ENCODE measurements around the gene UFL1. TPM values are rescaled to one million over a fixed set of nuclear protein-coding genes. Genes with fewer than 3 reads are reported as not detected.

UFL1 gene
- total and polyA plus RNA-seq, 4 donors: 13.1 to 25.9 (median 17.8) TPM

- DNase-seq (ENCODE audit: low spot score): no peak
- Histone ChIP-seq H3K4me3 (ENCODE audit: low read depth in 1 of 3, low read length in 3 of 3) (no peak overlapping the region), H3K9me3 (ENCODE audit: control insufficient read depth in 4 of 4, low read length in 3 of 4) (no peaks in the 10 kb centered on the region), H3K36me3 (ENCODE audit: control insufficient read depth in 4 of 4, insufficient read depth in 3 of 4, low read depth in 1 of 4, low read length in 3 of 4) (peaks cover 2 to 57% (median 45%) of the 10 kb centered on the region in 4 donors), H3K27ac (ENCODE audit: low read depth in 1 of 2, low read length in 2 of 2) (no peak overlapping the region), H3K4me1 (ENCODE audit: control insufficient read depth in 4 of 4, insufficient read depth in 4 of 4, low read length in 3 of 4) (peaks cover 0 to 3% (median 0%) of the 10 kb centered on the region in 4 donors), H3K27me3 (ENCODE audit: control insufficient read depth in 4 of 4, insufficient read depth in 4 of 4, low read length in 3 of 4) (no peaks in the 10 kb centered on the region), H3K9ac (ENCODE audit: low read depth in 1 of 2, low read length in 2 of 2) (no peak overlapping the region)
- TF ChIP-seq RAD21 (IDR thresholded peaks at IDR 0.05): peak in 1 of 2 donors; percentile 51
- TF ChIP-seq CTCF (IDR thresholded peaks at IDR 0.05; ENCODE audit: low read depth, low read length, missing input control): no peak
Measured at GRCh38 chr6:96542702-96543101, 21.1 kb downstream of the UFL1 start.

GRCh38 chr6:96545882-96546281, 24.3 kb downstream of the UFL1 start:
- Histone ChIP-seq H3K36me3 (ENCODE audit: control insufficient read depth in 4 of 4, insufficient read depth in 3 of 4, low read depth in 1 of 4, low read length in 3 of 4) (peaks cover 3 to 60% (median 50%) of the 10 kb centered on the region in 4 donors), H3K9me3 (ENCODE audit: control insufficient read depth in 4 of 4, low read length in 3 of 4) (no peaks in the 10 kb centered on the region), H3K27ac (ENCODE audit: low read depth in 1 of 2, low read length in 2 of 2) (no peak overlapping the region), H3K27me3 (ENCODE audit: control insufficient read depth in 4 of 4, insufficient read depth in 4 of 4, low read length in 3 of 4) (no peaks in the 10 kb centered on the region), H3K4me3 (ENCODE audit: low read depth in 1 of 3, low read length in 3 of 3) (no peak overlapping the region), H3K9ac (ENCODE audit: low read depth in 1 of 2, low read length in 2 of 2) (no peak overlapping the region), H3K4me1 (ENCODE audit: control insufficient read depth in 4 of 4, insufficient read depth in 4 of 4, low read length in 3 of 4) (peaks cover 0 to 3% (median 0%) of the 10 kb centered on the region in 4 donors)
- no peak for TF ChIP-seq EGR1 (IDR thresholded peaks at IDR 0.05; ENCODE audit: low read depth in 2 of 2)
- no peak for TF ChIP-seq NR2F2 (IDR thresholded peaks at IDR 0.05)
- TF ChIP-seq RXRA (IDR thresholded peaks at IDR 0.05): no peak
- TF ChIP-seq ATF3 (IDR thresholded peaks at IDR 0.05): no peak
- TF ChIP-seq MAX (IDR thresholded peaks at IDR 0.05): no peak
- no peak for TF ChIP-seq HNF4G (IDR thresholded peaks at IDR 0.05)
- no peak for TF ChIP-seq SP1 (IDR thresholded peaks at IDR 0.05)
- no peak for TF ChIP-seq FOXA2 (IDR thresholded peaks at IDR 0.05)
- TF ChIP-seq GABPA (IDR thresholded peaks at IDR 0.05 in 1 of 2, conservative IDR thresholded peaks at IDR 0.05 in 1 of 2): no peak
- TF ChIP-seq ZBTB33 (IDR thresholded peaks at IDR 0.05): no peak
- TF ChIP-seq RAD21 (IDR thresholded peaks at IDR 0.05): no peak
- no peak for TF ChIP-seq YY1 (IDR thresholded peaks at IDR 0.05)
- no peak for TF ChIP-seq HNF4A (conservative IDR thresholded peaks at IDR 0.05)
- no peak for TF ChIP-seq TAF1 (conservative IDR thresholded peaks at IDR 0.05)
- 97% methylated on average over 3 of the region's 3 CpGs for WGBS
- DNase-seq (ENCODE audit: low spot score): no peak

- H3K4me1 ChIP-seq (ENCODE audit: control insufficient read depth in 4 of 4, insufficient read depth in 4 of 4, low read length in 3 of 4): peaks cover 0 to 3% (median 0%) of the 10 kb centered on the region in 4 donors
- no peaks in the 10 kb centered on the region for H3K27me3 ChIP-seq (ENCODE audit: control insufficient read depth in 4 of 4, insufficient read depth in 4 of 4, low read length in 3 of 4)
- 90% methylated on average over 4 of the region's 4 CpGs for WGBS
- peaks cover 3 to 67% (median 62%) of the 10 kb centered on the region in 4 donors for H3K36me3 ChIP-seq (ENCODE audit: control insufficient read depth in 4 of 4, insufficient read depth in 3 of 4, low read depth in 1 of 4, low read length in 3 of 4)
- H3K9me3 ChIP-seq (ENCODE audit: control insufficient read depth in 4 of 4, low read length in 3 of 4): no peaks in the 10 kb centered on the region
- peak; percentile 30 to 73 for TF ChIP-seq HNF4A (conservative IDR thresholded peaks at IDR 0.05)
- TF ChIP-seq CTCF (IDR thresholded peaks at IDR 0.05; ENCODE audit: low read depth, low read length, missing input control): no peak
- no peak overlapping the region for H3K9ac ChIP-seq (ENCODE audit: low read depth in 1 of 2, low read length in 2 of 2)
- no peak overlapping the region for H3K27ac ChIP-seq (ENCODE audit: low read depth in 1 of 2, low read length in 2 of 2)
- no peak overlapping the region for H3K4me3 ChIP-seq (ENCODE audit: low read depth in 1 of 3, low read length in 3 of 3)
- no peak for DNase-seq (ENCODE audit: low spot score)
Measured at GRCh38 chr6:96547654-96548053, 26.0 kb downstream of the UFL1 start.

All from liver (tissue), 9 donors.